A673 (cell line): ENCODE measurements around the gene LARGE1. TPM values are rescaled to one million over a fixed set of nuclear protein-coding genes. Genes with fewer than 3 reads are reported as not detected.

Source experiments
- BruUV-seq: library from RNA; stranded (reverse); fragments of 400-500 nt; replicated peaks from 2 replicates; lab custom pipeline; 2021; lab: Mats Ljungman, UMichigan
- CTCF ChIA-PET: fragments of 300-600 bp; sonication (Branson Sonifier 250); formaldehyde crosslinking; loops from one replicate; lab custom pipeline; 2022; ENCODE audit warnings: antibody characterized with exemption; lab: Charles Lee
- POLR2A ChIA-PET: fragments of 300-600 bp; sonication (Branson Sonifier 250); formaldehyde crosslinking; loops from one replicate; lab custom pipeline; 2022; ENCODE audit warnings: antibody characterized with exemption; ENCODE audit not compliant: low non-redundant PET; lab: Charles Lee
- DNase-seq: peaks from one replicate; pipeline ENCODE4 v3.0.0-alpha.2; 2015; ENCODE audit warnings: low spot score
- H3K27ac ChIP-seq: fragments of 200-600 bp; sonication (generic); 2 replicates; pipeline ENCODE4 v1.5.1; 2016; ENCODE audit warnings: mixed run types, low read depth, mild to moderate bottlenecking, mixed read lengths, antibody characterized with exemption, low read length; ENCODE audit not compliant: poor library complexity, severe bottlenecking
- H3K27me3 ChIP-seq: fragments of 200-600 bp; sonication (generic); replicated peaks from 2 replicates; pipeline ENCODE4 v1.6.1; 2017; ENCODE audit warnings: mixed run types, low read depth, mild to moderate bottlenecking, mixed read lengths, antibody characterized with exemption, low read length; ENCODE audit not compliant: insufficient read depth, poor library complexity
- H3K36me3 ChIP-seq: fragments of 200-600 bp; sonication (generic); 2 replicates; pipeline ENCODE4 v1.6.1; 2016; ENCODE audit warnings: mixed run types, mild to moderate bottlenecking, mixed read lengths, antibody characterized with exemption, low read length; ENCODE audit not compliant: insufficient read depth, poor library complexity, severe bottlenecking
- H3K4me1 ChIP-seq: fragments of 200-600 bp; sonication (generic); 2 replicates; pipeline ENCODE4 v1.6.1; 2017; ENCODE audit warnings: mixed run types, mild to moderate bottlenecking, mixed read lengths, antibody characterized with exemption, low read length; ENCODE audit not compliant: insufficient read depth, poor library complexity, severe bottlenecking
- H3K4me3 ChIP-seq: fragments of 200-600 bp; sonication (generic); 2 replicates; pipeline ENCODE4 v1.5.1; 2016; ENCODE audit warnings: low read depth, mixed run types, mild to moderate bottlenecking, mixed read lengths, low read length; ENCODE audit not compliant: poor library complexity, severe bottlenecking
- H3K9me3 ChIP-seq: fragments of 200-600 bp; sonication (generic); 2 replicates; pipeline ENCODE4 v1.6.1; 2016; ENCODE audit warnings: mixed run types, low read depth, mild to moderate bottlenecking, mixed read lengths, antibody characterized with exemption, low read length; ENCODE audit not compliant: poor library complexity, severe bottlenecking
- EZH2 ChIP-seq: fragments of 200-600 bp; sonication (generic); IDR thresholded peaks from 2 replicates; pipeline ENCODE4 v1.6.1; 2017; ENCODE audit warnings: borderline replicate concordance, low read depth, mild to moderate bottlenecking, mixed read lengths, antibody characterized with exemption, low read length; ENCODE audit not compliant: poor library complexity, severe bottlenecking
- intact Hi-C: fragments of 100-400 bp; cut with micrococcal nuclease; formaldehyde crosslinking; loops from one replicate; pipeline ENCODE4 v1.10.0; 2022; ENCODE audit not compliant: unreplicated experiment
- total RNA-seq: library from RNA; stranded (reverse); gene quantifications from 2 replicates; pipeline ENCODE4 v1.2.3, GENCODE V29; 2021
- TF ChIP-seq, protein P1 (sequence below): fragments of 300-800, 200-600 bp; sonication (generic); conservative IDR thresholded peaks from 2 replicates; pipeline ENCODE4 v1.5.1; 2017; ENCODE audit warnings: low read depth, mild to moderate bottlenecking, antibody characterized with exemption, low read length, moderate library complexity, mixed read lengths

LARGE1 gene
- total RNA-seq, 1 experiment from 2014 or later, result not detected

DNA sequence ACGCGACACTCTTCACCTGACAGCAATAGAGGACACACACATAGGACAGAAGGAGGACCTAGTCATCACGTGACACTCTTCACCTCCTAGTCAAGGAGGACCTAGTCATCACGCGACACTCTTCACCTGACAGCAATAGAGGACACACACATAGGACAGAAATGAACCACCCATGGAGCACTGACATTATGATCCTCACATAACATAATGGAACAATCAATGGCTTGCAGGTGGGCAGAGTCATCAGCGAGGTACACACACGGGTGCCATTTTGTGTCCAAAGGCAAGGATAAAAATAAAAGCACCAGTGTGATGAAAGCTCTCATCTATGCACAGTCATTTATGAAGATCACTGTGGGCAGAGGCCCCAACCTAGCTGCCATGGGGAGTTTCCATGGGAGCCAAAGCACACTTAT, 354.7 kb downstream of the LARGE1 start:
- intact Hi-C loops, result no loop called here
- Histone ChIP-seq H3K36me3 (no peaks in the 10 kb centered on the region), H3K27ac (no peak overlapping the region), H3K9me3 (peaks cover 21% of the 10 kb centered on the region), H3K4me3 (no peak overlapping the region), H3K27me3 (no peaks in the 10 kb centered on the region), H3K4me1 (no peaks in the 10 kb centered on the region)
- TF ChIP-seq, protein P1, sequence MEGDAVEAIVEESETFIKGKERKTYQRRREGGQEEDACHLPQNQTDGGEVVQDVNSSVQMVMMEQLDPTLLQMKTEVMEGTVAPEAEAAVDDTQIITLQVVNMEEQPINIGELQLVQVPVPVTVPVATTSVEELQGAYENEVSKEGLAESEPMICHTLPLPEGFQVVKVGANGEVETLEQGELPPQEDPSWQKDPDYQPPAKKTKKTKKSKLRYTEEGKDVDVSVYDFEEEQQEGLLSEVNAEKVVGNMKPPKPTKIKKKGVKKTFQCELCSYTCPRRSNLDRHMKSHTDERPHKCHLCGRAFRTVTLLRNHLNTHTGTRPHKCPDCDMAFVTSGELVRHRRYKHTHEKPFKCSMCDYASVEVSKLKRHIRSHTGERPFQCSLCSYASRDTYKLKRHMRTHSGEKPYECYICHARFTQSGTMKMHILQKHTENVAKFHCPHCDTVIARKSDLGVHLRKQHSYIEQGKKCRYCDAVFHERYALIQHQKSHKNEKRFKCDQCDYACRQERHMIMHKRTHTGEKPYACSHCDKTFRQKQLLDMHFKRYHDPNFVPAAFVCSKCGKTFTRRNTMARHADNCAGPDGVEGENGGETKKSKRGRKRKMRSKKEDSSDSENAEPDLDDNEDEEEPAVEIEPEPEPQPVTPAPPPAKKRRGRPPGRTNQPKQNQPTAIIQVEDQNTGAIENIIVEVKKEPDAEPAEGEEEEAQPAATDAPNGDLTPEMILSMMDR, result no peak
- no peak for TF ChIP-seq EZH2
- ChIA-PET CTCF (no interaction called here), POLR2A (no interaction called here)
- DNase-seq, result no peak
- no TSS peak for BruUV-seq

DNA sequence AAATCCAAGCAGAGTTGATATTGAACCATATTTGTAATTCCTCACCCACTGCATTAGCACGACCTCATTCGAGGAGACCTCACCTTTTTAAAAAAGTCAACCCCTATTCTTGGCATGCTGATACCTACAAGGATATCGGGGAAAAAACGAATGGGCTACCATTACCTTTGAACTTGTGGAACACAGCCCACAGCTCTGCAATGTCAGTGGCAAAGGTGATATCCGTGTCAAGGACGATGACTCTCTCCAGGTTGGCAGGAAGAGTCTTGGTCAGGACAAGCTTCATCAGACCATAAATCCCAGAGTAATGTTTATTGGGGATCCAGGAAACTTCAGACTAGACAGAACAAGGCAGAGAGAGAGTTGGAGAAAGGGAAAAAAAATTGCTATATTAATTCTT, 355.6 kb downstream of the LARGE1 start:
- Histone ChIP-seq H3K9me3 (peaks cover 21% of the 10 kb centered on the region), H3K27me3 (no peaks in the 10 kb centered on the region), H3K27ac (no peak overlapping the region), H3K4me1 (no peaks in the 10 kb centered on the region), H3K36me3 (no peaks in the 10 kb centered on the region), H3K4me3 (no peak overlapping the region)
- POLR2A ChIA-PET, result no interaction called here
- no TSS peak for BruUV-seq
- intact Hi-C loops, result no loop called here
- DNase-seq, result no peak
- no peak for TF ChIP-seq EZH2
- TF ChIP-seq, protein P1, result no peak
- CTCF ChIA-PET, result no interaction called here

DNA sequence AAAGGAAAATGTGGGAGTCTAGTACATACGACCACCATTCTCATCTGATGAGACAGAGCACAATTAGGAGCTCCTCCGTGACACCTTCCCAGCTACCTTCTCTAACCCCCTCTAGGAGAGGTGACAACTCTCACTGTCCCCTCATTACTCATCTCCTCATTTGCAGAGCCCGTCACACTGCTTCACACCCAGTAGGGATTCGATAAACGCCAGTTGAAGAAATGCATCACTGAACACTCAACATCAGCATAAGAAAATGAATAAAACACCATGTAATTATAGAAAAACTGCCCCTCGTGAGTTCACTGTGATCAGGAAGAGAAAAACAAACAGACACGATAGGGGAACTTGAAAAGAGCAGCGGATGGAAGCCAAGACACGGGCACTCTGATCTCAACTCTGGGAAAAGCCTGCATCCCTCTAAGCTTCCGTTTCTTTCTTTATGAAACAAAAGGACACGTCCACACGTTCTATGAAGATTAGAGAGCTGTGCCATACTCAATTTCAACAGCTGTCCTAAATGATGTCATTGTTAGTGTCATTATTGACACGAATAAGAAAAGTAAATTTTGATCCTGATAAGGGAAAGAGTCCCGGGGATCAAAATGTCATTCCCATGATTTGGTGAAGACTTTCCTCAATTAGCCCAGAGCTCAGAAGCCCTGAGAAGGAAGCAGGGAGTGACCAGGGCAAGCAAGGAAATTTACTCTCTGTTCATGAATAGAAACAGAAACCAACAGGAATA, 356.9 kb downstream of the LARGE1 start:
- Histone ChIP-seq H3K9me3 (peaks cover 21% of the 10 kb centered on the region), H3K36me3 (no peaks in the 10 kb centered on the region), H3K27me3 (no peaks in the 10 kb centered on the region), H3K27ac (no peak overlapping the region), H3K4me1 (no peaks in the 10 kb centered on the region), H3K4me3 (no peak overlapping the region)
- TF ChIP-seq, protein P1, result no peak
- no peak for TF ChIP-seq EZH2
- intact Hi-C loops, result no loop called here
- no TSS peak for BruUV-seq
- CTCF ChIA-PET, result no interaction called here
- POLR2A ChIA-PET, result no interaction called here
- no peak for DNase-seq
